Ishikawa (cell line): ENCODE measurements around the gene RAC2.

ENCODE experiments used
- CEBPB ChIP-seq: IDR thresholded peaks from 2 replicates; pipeline ENCODE4 v1.6.1; 2012
- CREB1 ChIP-seq: IDR thresholded peaks from 2 replicates; pipeline ENCODE4 v1.6.1; 2012; ENCODE audit warnings: low read depth
- EGR1 ChIP-seq: IDR thresholded peaks from 2 replicates; pipeline ENCODE4 v1.6.1; 2012
- EP300 ChIP-seq: IDR thresholded peaks from 2 replicates; pipeline ENCODE4 v1.6.1; 2012; ENCODE audit warnings: borderline replicate concordance
- FOXM1 ChIP-seq: IDR thresholded peaks from 2 replicates; pipeline ENCODE4 v1.6.1; 2012; ENCODE audit warnings: low read depth, borderline replicate concordance
- NFIC ChIP-seq: IDR thresholded peaks from 2 replicates; pipeline ENCODE4 v1.6.1; 2012
- RAD21 ChIP-seq: IDR thresholded peaks from 2 replicates; pipeline ENCODE4 v1.6.1; 2012; ENCODE audit warnings: low read depth
- TAF1 ChIP-seq: IDR thresholded peaks from 2 replicates; pipeline ENCODE4 v1.6.1; 2012; ENCODE audit warnings: low read depth, mild to moderate bottlenecking
- TCF12 ChIP-seq: IDR thresholded peaks from 2 replicates; pipeline ENCODE4 v1.6.1; 2012; ENCODE audit warnings: low read depth
- TEAD4 ChIP-seq: IDR thresholded peaks from 2 replicates; pipeline ENCODE4 v1.6.1; 2012
- YY1 ChIP-seq: IDR thresholded peaks from 2 replicates; pipeline ENCODE4 v1.6.1; 2012; ENCODE audit warnings: low read depth
- ZBTB7A ChIP-seq: IDR thresholded peaks from 2 replicates; pipeline ENCODE4 v1.6.1; 2012; ENCODE audit warnings: low read depth
- TF ChIP-seq, protein P1 (sequence below): IDR thresholded peaks from 2 replicates; pipeline ENCODE4 v1.6.1; 2012
- TF ChIP-seq, protein P2 (sequence below): IDR thresholded peaks from 2 replicates; pipeline ENCODE4 v1.6.1; 2012; ENCODE audit warnings: low read depth, mild to moderate bottlenecking
- TF ChIP-seq, protein P3 (sequence below): IDR thresholded peaks from 2 replicates; pipeline ENCODE4 v1.6.1; 2012

Gene RAC2

DNA sequence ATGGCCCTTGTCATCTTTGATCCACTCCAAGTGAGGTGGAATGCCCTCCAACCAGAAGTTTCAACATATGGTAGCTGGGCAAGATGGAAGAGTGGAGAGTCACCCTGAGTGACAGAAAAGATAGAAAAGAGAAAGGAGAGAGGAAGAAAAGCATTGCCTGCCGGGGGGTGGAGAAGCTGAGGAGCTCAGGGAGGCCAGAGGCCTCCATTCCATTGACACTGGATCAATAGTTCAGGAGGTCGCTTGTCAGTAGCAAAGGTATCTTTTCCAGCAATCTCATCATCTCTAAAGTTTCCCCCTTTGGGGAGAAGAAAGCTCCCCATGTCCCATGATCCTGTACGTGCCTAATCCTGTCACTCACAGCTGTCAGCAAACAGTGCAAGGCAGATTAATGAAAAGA, 49.3 kb downstream of the RAC2 start:
- TF ChIP-seq CREB1 (no peak), TEAD4 (no peak), CEBPB (no peak), TCF12 (no peak), ZBTB7A (no peak), FOXM1 (no peak), RAD21 (no peak), EGR1 (no peak), NFIC (no peak), TAF1 (no peak), EP300 (no peak), YY1 (no peak)
- TF ChIP-seq, protein P1, sequence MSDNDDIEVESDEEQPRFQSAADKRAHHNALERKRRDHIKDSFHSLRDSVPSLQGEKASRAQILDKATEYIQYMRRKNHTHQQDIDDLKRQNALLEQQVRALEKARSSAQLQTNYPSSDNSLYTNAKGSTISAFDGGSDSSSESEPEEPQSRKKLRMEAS: no peak
- TF ChIP-seq, protein P2, sequence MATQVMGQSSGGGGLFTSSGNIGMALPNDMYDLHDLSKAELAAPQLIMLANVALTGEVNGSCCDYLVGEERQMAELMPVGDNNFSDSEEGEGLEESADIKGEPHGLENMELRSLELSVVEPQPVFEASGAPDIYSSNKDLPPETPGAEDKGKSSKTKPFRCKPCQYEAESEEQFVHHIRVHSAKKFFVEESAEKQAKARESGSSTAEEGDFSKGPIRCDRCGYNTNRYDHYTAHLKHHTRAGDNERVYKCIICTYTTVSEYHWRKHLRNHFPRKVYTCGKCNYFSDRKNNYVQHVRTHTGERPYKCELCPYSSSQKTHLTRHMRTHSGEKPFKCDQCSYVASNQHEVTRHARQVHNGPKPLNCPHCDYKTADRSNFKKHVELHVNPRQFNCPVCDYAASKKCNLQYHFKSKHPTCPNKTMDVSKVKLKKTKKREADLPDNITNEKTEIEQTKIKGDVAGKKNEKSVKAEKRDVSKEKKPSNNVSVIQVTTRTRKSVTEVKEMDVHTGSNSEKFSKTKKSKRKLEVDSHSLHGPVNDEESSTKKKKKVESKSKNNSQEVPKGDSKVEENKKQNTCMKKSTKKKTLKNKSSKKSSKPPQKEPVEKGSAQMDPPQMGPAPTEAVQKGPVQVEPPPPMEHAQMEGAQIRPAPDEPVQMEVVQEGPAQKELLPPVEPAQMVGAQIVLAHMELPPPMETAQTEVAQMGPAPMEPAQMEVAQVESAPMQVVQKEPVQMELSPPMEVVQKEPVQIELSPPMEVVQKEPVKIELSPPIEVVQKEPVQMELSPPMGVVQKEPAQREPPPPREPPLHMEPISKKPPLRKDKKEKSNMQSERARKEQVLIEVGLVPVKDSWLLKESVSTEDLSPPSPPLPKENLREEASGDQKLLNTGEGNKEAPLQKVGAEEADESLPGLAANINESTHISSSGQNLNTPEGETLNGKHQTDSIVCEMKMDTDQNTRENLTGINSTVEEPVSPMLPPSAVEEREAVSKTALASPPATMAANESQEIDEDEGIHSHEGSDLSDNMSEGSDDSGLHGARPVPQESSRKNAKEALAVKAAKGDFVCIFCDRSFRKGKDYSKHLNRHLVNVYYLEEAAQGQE: no peak
- TF ChIP-seq, protein P3, sequence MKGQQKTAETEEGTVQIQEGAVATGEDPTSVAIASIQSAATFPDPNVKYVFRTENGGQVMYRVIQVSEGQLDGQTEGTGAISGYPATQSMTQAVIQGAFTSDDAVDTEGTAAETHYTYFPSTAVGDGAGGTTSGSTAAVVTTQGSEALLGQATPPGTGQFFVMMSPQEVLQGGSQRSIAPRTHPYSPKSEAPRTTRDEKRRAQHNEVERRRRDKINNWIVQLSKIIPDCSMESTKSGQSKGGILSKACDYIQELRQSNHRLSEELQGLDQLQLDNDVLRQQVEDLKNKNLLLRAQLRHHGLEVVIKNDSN: no peak

DNA sequence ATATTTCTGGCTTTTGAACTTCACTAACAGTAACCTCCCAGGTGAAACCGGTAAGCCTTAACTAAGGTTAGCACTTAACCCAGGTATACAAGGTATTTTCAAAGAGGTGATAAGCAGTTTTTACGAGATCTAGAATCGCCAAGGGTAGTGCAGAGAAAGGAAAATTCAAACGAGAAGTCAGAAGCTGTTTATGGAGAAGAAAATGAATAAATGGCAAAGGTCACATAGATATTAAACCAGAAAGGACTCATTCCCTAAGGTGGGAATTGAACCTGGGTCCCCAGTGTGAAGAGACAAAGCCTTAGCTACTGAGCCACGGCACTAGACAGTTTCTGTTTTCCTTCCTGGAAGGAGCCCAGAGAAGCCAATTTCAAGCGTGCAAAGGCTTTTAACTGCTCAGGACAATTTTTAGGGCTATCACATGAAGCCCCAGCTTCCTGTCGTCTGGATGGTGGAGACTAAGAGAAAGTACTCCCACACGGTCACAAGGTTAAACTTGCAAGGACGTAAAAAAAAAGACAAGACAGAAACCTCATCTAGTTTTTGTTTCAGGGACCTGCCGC, 50.4 kb downstream of the RAC2 start:
- 0 out of 2 replicates have a peak, but pooled peaks have one; percentile 24 for TF ChIP-seq TEAD4
- no peak for TF ChIP-seq YY1

DNA sequence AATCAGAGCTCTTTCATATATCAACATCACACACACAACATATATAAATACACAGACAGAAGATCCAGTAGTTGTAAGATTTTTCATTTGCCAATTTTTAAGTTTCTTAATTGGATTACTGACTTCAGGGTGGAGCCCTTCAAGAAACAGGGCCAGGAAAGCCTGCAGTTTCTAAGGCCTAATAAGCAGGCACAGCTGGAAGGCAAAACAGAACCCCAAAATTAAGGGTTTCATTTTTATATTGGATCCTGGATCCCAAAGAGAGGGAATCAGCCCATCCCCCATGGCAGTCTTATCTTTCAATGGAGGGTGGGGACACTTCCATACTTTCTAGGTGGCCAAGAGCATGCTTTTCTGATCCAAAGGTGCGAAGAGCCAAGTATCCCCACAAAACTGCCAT, 51.3 kb downstream of the RAC2 start:
- TF ChIP-seq FOXM1: no peak
- no peak for TF ChIP-seq EGR1
- no peak for TF ChIP-seq RAD21
- TF ChIP-seq ZBTB7A: no peak
- TF ChIP-seq NFIC: no peak

DNA sequence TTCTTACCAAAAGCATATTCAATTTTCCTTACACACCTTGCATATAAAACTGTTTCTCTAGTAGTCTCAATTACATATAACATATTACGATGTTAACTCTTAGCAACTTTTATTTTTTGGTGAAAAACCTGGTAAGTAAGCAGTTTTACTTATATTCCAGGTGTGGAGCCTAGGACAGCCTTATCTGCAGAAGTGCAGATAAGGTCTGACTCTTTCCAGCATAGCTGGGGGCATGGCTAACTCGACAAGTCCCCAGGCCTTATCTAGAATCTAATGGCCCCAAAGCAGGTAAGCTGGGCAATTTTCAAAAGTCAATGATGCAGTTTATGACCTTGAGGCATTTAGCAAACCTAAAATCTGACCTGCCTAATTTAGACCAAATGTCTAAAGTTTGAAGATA, 51.9 kb downstream of the RAC2 start:
- no peak for TF ChIP-seq EGR1
- TF ChIP-seq TEAD4: no peak
- TF ChIP-seq YY1: no peak
- TF ChIP-seq, protein P1: no peak
- TF ChIP-seq EP300: no peak
- TF ChIP-seq, protein P3: no peak
- TF ChIP-seq TCF12: no peak
- TF ChIP-seq TAF1: no peak
- TF ChIP-seq CEBPB: no peak
- TF ChIP-seq NFIC: no peak
- no peak for TF ChIP-seq CREB1
- TF ChIP-seq ZBTB7A: no peak
- TF ChIP-seq, protein P2: no peak
- no peak for TF ChIP-seq FOXM1

DNA sequence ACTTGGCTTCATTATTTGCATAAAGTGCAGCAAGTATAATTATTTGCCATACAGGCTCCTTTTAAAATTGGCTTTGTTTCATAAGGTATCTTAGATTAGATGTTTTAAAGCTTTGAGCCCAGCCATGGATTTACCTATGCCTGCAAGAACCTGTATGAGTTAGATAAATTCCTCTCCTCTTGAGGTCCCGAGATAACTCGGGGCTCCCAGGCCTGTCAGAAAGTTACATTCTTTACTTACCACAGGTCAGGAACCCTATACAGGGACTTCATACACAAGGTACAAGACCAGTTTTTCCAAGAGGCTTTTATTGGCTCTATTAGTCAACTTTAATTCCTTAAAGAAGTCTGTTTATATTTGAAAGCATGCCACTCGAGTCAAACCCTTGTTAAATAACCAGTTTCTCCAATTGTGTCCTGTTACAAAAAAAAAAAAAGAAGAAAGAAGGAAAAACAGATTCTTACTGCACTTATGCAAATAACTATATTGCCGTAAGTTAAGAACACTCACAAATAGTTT, 53.7 kb downstream of the RAC2 start:
- TF ChIP-seq NFIC (no peak), CEBPB (no peak), RAD21 (no peak), ZBTB7A (no peak), EP300 (no peak), CREB1 (no peak), TAF1 (no peak), TEAD4 (no peak), TCF12 (no peak), YY1 (no peak)
- TF ChIP-seq, protein P1: no peak

DNA sequence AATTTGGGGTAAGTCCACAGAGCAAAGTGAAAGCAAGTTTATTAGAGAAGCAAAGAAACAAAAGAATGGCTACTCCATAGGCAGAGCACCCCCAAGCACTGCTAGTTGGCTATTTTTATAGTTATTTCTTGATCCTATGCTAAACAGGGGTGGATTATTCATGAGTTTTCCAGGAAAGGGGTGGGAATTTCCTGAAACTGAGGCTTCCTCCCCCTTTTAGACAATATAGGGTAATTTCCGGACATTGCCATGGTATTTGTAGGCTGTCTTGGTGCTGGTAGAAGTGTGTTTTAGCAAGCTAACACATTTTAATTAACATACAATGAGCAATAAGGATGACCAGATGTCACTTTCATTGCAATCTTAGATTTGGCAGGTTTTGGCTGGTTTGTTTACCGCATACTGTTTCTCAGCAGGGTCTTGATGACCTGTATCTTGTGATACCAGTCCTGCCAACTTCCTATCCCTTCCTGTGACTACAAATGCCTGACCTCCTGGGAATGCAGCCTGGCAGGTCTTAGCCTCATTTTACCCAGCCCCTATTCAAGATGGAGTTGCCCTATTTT, 55.1 kb downstream of the RAC2 start:
- TF ChIP-seq EP300: peak; percentile 74; the same call in 1 of the 2 replicates
- peak; percentile 90 for TF ChIP-seq NFIC
- TF ChIP-seq FOXM1: 0 out of 2 replicates have a peak, but pooled peaks have one; percentile 40
- TF ChIP-seq, protein P2: no peak
- TF ChIP-seq, protein P3: no peak
- peak; percentile 95 for TF ChIP-seq TEAD4
- peak; percentile 81 for TF ChIP-seq YY1
- TF ChIP-seq, protein P1: 0 out of 2 replicates have a peak, but pooled peaks have one; percentile 17
- TF ChIP-seq TCF12: peak; percentile 86
- TF ChIP-seq TAF1: no peak
